ENCODE data around the gene G2E3.
A peak's percentile ranks its signal among the peaks of the same experiment; 100 is the strongest.
"Not testable (repeated sequence)": the region's sequence is repeated elsewhere in the genome, so short reads cannot be mapped to it uniquely, and the experiment has no call there.

G2E3 gene

DNA sequence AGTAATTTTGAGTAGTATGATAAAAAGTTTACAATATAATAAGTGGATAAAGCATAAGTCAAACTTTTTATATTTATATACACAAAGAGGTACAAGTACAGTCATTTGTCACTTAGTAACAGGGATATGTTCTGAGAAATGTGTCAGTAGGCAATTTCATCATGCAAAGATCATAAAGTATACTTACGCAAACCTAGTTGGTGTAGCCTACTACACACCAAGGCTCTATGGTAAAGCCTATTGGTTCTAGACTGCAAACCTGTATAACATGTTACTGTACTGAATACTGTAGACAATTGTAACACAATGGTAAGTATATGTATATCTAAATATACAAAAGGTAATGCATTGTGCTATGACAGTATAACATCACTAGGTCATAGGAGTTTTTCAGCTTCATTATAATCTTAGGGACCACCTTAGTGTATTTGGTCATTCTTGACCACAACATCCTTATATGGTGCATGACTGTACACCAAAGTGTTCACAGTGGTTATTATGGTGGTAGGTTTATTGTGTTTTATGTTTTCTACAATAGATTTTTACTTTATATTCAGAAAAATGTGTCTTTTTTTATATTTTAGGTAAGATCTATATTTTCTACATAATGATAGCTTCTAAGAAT, 48.3 kb downstream of the G2E3 start:
- no peak for DNase-seq

DNA sequence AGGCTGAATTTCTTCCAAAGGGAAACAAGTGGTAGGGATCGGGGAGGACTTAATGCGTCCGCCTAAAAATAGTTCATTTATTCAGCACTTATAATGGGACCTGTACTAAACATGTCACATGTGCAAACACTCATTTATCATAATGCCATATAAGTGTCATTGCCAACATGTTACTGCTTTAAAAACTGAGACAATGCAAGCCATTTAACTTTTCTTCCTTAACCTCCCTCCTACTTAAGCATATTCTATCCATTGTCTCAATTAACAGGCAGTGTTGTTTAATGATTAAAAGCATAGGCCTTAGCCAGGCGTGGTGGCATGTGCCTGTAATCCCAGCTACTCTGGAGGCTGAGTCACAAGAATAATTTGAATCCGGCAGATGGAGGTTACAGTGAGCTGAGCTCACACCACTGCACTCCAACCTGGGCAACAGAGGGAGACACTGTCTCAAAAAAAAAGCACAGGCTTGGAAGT, 49.6 kb downstream of the G2E3 start:
- DNase-seq = no peak

DNA sequence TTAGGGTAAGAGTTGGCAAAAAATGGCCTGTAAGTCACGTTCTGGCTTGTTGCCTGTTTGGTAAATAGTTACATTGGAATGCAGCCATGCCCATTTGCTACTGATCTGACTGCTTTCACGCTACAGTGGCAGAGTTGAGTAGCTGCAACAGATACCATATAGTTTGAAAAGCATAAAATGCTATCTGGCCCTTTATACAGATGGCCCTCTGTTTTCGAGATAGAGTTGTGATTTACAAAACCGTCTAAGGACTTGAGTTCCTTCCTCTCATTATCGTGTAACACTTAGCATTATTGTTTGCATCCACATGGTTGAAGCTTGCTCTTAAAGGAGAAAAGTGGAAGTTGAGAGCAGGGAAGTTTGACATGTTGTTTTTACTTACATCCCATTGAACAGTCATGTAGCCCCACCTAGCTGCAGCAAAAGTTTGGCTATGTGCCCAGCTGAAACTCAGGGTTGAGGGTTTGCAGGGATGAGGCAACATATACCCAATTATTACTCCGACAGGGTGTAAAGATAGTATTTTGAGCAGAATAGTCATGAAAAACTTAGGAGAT, 51.9 kb downstream of the G2E3 start:
- no peak for DNase-seq

DNA sequence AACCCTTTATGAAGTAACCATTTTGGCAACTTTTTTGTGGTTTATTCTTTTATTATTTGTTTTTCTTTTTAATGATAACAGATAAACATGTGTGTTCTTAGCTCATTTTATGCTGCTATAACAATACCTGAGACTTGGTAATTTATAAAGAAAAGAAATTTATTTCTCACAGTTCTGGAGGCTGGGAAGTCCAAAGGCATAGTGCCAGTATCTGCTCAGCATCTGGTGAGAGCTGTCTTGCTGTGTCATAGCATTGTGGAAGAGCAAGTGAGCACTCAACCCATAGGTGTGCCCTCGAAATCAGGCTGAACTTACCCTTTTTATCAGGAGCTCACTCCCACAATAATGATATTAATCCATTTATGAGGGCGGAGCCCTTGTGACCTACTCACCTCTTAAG, 55.2 kb downstream of the G2E3 start:
- no peak for DNase-seq

DNA sequence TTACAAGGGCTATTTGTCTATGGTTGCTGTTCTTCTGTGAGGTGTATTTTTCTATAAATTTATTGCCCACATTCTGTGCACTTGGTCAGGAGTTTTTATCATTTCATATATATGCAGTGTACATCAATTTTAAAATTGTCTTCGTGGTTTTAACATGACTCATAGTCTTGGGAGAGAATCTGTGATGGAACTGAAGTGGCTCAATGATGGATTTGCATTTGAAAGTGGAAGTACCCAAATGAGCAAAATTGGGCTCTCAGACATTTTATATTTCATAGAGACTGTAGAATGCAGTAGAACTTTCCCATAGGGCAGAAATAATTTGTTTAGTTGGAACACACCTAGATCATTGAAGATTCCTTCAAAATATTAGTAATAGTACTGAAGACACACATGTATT, 61.2 kb downstream of the G2E3 start:
- no peak for DNase-seq

- DNase-seq = peak in 1 of 2 experiments; percentile 30
Observed at GRCh38 chr14:30621354-30621939, 62.5 kb downstream of the G2E3 start.

DNA sequence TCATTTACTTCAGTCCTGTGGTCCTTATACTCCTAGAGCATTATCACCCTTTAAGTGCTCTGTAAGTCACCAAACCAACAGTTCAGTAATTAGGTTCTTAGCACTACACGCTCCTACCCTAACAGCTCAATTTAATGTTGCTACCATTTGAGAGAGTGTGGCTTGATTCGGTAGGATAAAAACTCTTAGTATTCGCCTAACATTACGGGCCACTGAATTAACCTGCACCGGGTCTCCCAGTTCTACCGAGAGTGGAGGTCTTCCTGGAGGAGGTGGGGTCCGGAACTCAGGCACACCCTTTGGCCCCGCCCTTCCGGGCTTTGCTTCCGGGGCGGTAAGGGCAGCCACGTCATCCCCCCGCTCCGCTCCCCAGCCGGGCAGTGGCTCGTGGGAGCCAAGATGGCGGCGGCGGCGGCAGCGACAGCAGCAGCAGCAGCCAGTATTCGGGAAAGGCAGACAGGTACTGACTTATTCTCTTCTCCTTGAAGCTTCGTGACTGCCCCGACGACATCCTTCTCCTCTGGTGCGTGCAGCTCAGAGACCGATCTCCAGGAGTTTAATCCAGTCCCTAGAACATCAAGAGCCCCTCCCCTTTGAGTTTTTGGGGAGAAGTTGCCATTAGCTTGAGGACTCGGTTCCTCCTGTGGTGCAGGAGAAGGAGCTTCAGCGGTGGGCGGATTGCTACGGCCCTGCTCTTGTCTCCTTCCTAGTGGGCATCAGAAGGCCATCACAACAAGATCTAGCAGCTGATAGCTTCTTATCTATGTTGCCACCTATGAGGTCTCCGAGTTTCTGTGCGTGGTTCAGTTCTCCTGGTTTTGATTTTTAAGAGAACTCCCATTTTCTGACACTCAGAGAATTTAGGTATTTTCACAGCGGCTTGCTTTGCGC, 63.2 kb downstream of the G2E3 start, which contains the start of gene SCFD1:
Gene SCFD1 (plus strand): TSS at position 380 of the 891 bp plus-strand sequence. CDS start 20 bp downstream, at position 400.
- DNase-seq = peak; percentile 88 to 96

- no peak for DNase-seq
Observed at GRCh38 chr14:30623412-30624131, 64.6 kb downstream of the G2E3 start.

DNA sequence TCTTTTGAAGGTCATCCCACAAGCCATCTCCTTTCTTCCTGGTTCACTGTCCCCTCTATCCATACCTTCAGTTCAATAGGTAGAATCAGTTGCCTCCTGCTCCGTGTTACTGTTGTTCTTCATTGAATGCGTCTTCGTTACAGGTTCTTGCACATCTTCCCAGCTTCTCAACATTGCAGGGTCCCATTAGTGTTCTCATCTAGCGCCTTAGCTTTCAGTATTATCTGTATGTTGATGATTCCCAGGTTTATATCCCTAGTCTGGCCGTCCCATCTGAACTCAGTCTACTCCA, 65.1 kb downstream of the G2E3 start:
- DNase-seq = no peak

- DNase-seq = no peak
Observed at GRCh38 chr14:30625533-30625932, 66.6 kb downstream of the G2E3 start.

DNA sequence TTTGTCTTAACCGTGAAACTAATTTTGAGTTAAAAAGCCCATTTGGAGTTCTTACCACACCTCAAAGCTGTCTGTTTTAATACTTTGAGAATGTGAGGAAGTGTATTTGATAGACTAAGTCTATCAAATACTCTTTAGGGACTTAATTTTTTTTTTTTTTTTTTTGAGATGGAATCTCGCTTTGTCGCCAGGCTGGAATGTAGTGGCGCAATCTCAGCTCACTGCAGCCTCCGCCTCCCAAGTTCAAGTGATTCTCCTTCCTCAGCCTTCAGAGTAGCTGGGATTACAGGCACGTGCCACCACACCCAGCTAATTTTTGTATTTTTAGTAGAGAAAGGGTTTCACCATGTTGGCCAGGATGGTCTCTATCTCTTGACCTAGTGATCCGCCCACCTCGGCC, 70.5 kb downstream of the G2E3 start:
- not testable (repeated sequence) for DNase-seq

DNA sequence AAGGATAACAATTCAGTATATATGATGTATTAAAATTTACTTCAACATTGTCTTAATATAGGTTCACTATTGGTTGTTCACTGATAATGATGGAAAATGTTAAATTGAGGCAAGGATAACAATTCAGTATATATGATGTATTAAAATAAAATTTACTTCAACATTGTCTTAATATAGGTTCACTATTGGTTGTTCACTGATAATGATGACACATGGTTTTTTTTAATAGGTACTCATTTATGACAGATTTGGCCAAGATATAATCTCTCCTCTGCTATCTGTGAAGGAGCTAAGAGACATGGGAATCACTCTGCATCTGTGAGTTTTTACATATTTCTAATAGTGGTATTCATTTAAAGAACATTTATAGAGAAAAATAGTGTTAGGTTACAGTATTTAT, 71.3 kb downstream of the G2E3 start:
- no peak for DNase-seq

DNA sequence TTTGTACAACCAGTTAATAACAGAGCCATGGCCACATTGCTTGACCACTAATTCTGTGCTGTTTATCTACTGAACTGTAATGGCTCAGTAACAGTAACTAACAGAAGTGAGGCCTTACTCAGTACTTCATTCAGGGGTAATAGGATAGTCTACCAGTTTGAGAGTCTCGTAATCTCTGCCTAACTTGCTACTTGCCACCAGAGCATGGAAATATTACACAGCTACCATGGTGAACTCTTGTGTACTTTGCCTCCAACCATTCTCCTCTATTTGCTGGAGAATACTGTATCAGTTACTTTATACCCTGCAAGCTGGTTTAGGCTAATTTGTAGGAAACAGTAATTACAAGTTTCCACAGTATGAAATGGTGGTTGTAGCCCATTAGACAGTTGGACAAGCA, 73.8 kb downstream of the G2E3 start:
- no peak for DNase-seq

- DNase-seq = no peak
Observed at GRCh38 chr14:30638926-30639325, 80.0 kb downstream of the G2E3 start.

- DNase-seq = no peak
Observed at GRCh38 chr14:30641207-30641606, 82.2 kb downstream of the G2E3 start.

GRCh38 chr14:30644462-30644861, 85.5 kb downstream of the G2E3 start:
- DNase-seq = not testable (repeated sequence)

- DNase-seq = no peak
Observed at GRCh38 chr14:30645600-30645999, 86.6 kb downstream of the G2E3 start.

DNA sequence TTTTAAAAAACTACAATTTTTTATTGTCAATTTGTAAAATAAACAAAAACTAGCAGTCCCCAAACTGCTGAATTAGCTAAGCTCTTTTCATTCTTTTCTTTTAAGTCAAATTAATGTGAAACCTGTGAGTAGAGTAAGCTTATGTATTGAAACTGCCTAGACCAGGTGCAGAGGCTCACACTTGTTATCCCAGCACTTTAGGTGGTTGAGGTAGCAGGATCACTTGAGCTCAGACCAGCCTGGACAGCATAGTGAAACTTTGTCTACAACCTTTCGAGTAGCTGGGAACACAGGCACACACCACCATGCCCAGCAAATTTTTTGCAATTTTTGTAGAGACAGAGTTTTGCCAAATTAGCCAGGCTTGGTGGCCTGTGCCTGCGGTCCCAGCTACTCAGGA, 89.5 kb downstream of the G2E3 start:
- no peak for DNase-seq

DNA sequence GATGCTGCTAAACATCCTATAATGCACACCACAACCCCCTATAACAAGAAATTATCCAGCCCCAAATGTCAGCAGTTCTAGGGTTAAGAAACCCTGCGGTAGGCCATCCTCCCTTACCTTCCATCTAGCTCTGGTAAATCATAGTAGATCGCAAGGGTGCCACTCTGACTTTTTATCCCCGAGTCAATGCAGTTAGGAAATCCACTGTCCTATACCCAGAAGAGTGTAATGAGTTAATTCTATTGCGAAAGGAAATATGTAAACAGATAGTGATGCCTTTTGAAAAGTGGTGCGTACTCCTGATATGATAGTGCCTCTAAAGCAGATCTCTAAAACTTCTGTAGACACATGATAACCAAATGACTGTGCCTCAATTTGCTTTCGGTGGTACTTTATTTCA, 93.0 kb downstream of the G2E3 start:
- no peak for DNase-seq

- DNase-seq = no peak
Observed at GRCh38 chr14:30655124-30655523, 96.2 kb downstream of the G2E3 start.

DNA sequence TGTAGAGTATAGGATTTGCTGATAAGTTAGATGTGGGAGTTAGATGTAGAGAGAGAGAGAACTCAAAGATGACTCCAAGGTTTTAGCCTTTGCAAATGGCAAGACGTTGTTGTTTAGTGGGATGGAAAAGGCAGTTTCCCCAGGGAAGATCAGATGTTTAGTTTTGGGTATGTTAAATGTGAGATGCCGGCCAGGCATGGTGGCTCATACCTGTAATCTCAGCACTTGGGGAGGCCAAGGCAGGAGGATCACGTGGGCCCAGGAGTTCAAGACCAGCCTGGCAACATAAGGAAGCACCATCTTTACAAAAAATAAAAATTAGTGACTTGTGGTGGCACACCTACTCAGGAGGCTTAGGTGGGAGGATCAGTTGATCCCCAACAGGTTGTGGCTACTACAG, 96.7 kb downstream of the G2E3 start:
- DNase-seq = no peak

DNA sequence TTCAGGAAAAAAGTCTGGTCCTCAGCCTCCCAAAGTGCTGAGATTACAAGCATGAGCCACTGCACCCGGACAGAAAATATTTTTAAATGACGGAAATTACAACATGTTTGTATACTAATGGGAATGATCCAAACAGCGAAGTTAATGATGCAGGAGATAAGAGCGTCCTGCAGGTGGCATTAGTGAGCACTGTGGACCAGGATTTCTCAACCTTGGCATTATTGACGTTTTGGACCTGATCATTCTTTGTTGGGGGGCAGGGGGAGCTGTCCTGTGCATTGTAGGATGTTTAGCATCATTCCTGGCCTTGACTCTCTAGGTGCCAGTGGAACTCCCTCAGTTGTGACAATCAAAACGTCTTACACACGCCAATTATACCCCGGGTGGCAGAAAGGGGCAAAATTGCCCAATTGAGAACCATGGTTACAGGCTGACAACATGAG, 97.3 kb downstream of the G2E3 start:
- DNase-seq = peak in 1 of 2 experiments; percentile 33

DNA sequence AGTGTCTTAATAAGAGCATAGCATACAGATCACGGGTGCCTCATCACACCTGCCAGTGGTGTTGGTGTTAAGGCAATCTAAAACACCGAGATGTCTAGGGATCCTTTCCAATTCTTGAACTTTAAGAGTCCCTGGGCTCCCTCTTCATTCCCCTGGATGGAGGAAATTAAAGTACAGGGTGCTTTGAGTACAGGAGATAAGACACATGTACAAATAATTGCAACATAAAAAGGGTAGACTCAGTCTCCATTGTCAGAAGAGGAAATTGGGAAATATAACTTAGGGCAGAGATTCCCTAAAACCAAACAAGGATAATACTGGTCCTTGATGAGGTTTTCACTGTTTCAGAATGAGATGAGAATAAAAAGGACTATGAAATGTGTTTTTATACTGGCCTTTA, 98.1 kb downstream of the G2E3 start:
- DNase-seq = no peak

Measured in NCI-H526 (cell line).